Embryonic facial prominence (tissue), 1 donor: ENCODE measurements around the gene HPCAL1.
"Not testable (repeated sequence)": the region's sequence is repeated elsewhere in the genome, so short reads cannot be mapped to it uniquely, and the experiment has no call there.

Source experiments
- DNase-seq: peaks from one replicate; pipeline ENCODE4 v3.0.0-alpha.2; 2016; ENCODE audit errors: extremely low spot score

The HPCAL1 gene

GRCh38 chr2:10442469-10443126 is 139.9 kb downstream of the HPCAL1 start:
- not testable (repeated sequence) for DNase-seq

- DNase-seq, result no peak
Observed at GRCh38 chr2:10444463-10444862, 141.8 kb downstream of the HPCAL1 start.

- DNase-seq, result no peak
Observed at GRCh38 chr2:10446631-10447030, 143.9 kb downstream of the HPCAL1 start.

- no peak for DNase-seq
Observed at GRCh38 chr2:10447300-10447894, 144.7 kb downstream of the HPCAL1 start.

- DNase-seq, result peak; percentile 90
Observed at GRCh38 chr2:10447895-10448575, 145.3 kb downstream of the HPCAL1 start, which contains the start of gene ODC1. TSS of gene ODC1 (minus strand) at chr2:10448327. CDS start at chr2:10445032, 3,295 bp downstream.

GRCh38 chr2:10448576-10449485 is 146.1 kb downstream of the HPCAL1 start:
- peak; percentile 88 for DNase-seq

GRCh38 chr2:10449486-10449831 is 146.8 kb downstream of the HPCAL1 start:
- DNase-seq, result no peak

- no peak for DNase-seq
Observed at GRCh38 chr2:10449838-10450691, 147.4 kb downstream of the HPCAL1 start.

- DNase-seq, result no peak
Observed at GRCh38 chr2:10451819-10452218, 149.1 kb downstream of the HPCAL1 start.

- DNase-seq, result no peak
Observed at GRCh38 chr2:10452312-10452711, 149.6 kb downstream of the HPCAL1 start.

GRCh38 chr2:10452956-10453904 is 150.5 kb downstream of the HPCAL1 start:
- no peak for DNase-seq

GRCh38 chr2:10453905-10454298 is 151.2 kb downstream of the HPCAL1 start:
- no peak for DNase-seq

- no peak for DNase-seq
Observed at GRCh38 chr2:10454505-10454904, 151.8 kb downstream of the HPCAL1 start.

- not testable (repeated sequence) for DNase-seq
Observed at GRCh38 chr2:10457195-10457594, 154.5 kb downstream of the HPCAL1 start.

GRCh38 chr2:10457846-10458598 is 155.3 kb downstream of the HPCAL1 start:
- no peak for DNase-seq

- no peak for DNase-seq
Observed at GRCh38 chr2:10460366-10460796, 157.7 kb downstream of the HPCAL1 start.

- no peak for DNase-seq
Observed at GRCh38 chr2:10462178-10463083, 159.7 kb downstream of the HPCAL1 start.

- DNase-seq, result no peak
Observed at GRCh38 chr2:10465910-10466309, 163.2 kb downstream of the HPCAL1 start.
